CD4-positive, alpha-beta T cell (primary cell): ENCODE measurements around the gene TMED4. TPM values are rescaled to one million over a fixed set of nuclear protein-coding genes. Genes with fewer than 3 reads are reported as not detected.

Source experiments
- ATAC-seq: fragments of 200-7000 bp; cut with Tn5 transposase; one replicate; pipeline ENCODE4 v1.10.0; 2022; ENCODE audit warnings: mild to moderate bottlenecking; ENCODE audit not compliant: poor library complexity
- CTCF ChIA-PET: fragments of 350-600 bp; sonication (Branson Sonifier 250); formaldehyde crosslinking; loops from one replicate; lab custom pipeline; 2021; ENCODE audit warnings: antibody characterized with exemption, inconsistent platforms; lab: Charles Lee
- POLR2A ChIA-PET: fragments of 350-600 bp; sonication (Branson Sonifier 250); formaldehyde crosslinking; loops from one replicate; lab custom pipeline; 2021; ENCODE audit warnings: antibody characterized with exemption, inconsistent platforms; lab: Charles Lee
- DNase-seq, 14 experiments: peaks; one replicate each; pipeline ENCODE4 v3.0.0-alpha.2; 2013 to 2020; ENCODE audit warnings: mixed read lengths in 2 of 14
- H3K27ac ChIP-seq, 2 donors: one replicate each; pipeline versions ENCODE4 v1.5.1 to v1.7.0; 2013; ENCODE audit warnings: low read length in 2 of 2, low read depth in 1 of 2, mild to moderate bottlenecking in 1 of 2
- H3K27me3 ChIP-seq, 2 experiments: 1 replicate in 1 of 2; 2 replicates in 1 of 2; pipeline versions ENCODE4 v1.6.1 to v1.7.0; 2013; ENCODE audit warnings: low read length in 2 of 2, control low read depth in 1 of 2, mild to moderate bottlenecking in 1 of 2, moderate library complexity in 1 of 2; ENCODE audit not compliant: insufficient read depth in 2 of 2, control insufficient read depth in 1 of 2
- H3K36me3 ChIP-seq: one replicate; pipeline ENCODE4 v1.6.1; 2013; ENCODE audit warnings: low read length, control low read depth; ENCODE audit not compliant: insufficient read depth
- H3K4me1 ChIP-seq: one replicate; pipeline ENCODE4 v1.6.1; 2013; ENCODE audit warnings: low read length, control low read depth; ENCODE audit not compliant: insufficient read depth
- H3K4me3 ChIP-seq: one replicate; pipeline ENCODE4 v1.5.1; 2013; ENCODE audit warnings: mild to moderate bottlenecking, low read length, moderate library complexity
- H3K9me3 ChIP-seq, 2 experiments: 1 replicate in 1 of 2; 2 replicates in 1 of 2; pipeline versions ENCODE4 v1.6.1 to v1.7.0; 2013; ENCODE audit warnings: low read length in 2 of 2, mild to moderate bottlenecking in 2 of 2, control low read depth in 1 of 2, moderate library complexity in 1 of 2; ENCODE audit not compliant: control insufficient read depth in 1 of 2, insufficient read depth in 1 of 2
- H3K27ac Mint-ChIP-seq: one replicate; pipeline ENCODE4 v1.8.0; 2020; ENCODE audit warnings: mixed read lengths
- H3K27me3 Mint-ChIP-seq: one replicate; pipeline ENCODE4 v1.8.0; 2021; ENCODE audit warnings: mixed read lengths
- H3K36me3 Mint-ChIP-seq: one replicate; pipeline ENCODE4 v1.8.0; 2021; ENCODE audit warnings: low read depth, mixed read lengths
- H3K4me1 Mint-ChIP-seq: one replicate; pipeline ENCODE4 v1.8.0; 2021; ENCODE audit warnings: low read depth, mixed read lengths
- H3K4me3 Mint-ChIP-seq: one replicate; pipeline ENCODE4 v1.8.0; 2020; ENCODE audit warnings: mild to moderate bottlenecking, mixed read lengths
- H3K9me3 Mint-ChIP-seq: one replicate; pipeline ENCODE4 v1.8.0; 2020; ENCODE audit warnings: mixed read lengths
- CTCF ChIP-seq: fragments of 200-600 bp; IDR thresholded peaks from one replicate; pipeline ENCODE4 v1.8.0; 2022; ENCODE audit warnings: antibody characterized with exemption, mild to moderate bottlenecking
- intact Hi-C, 2 experiments: fragments of 100-400 bp; cut with DNase I in 1 of 2; cut with micrococcal nuclease in 1 of 2; formaldehyde crosslinking; loops; one replicate each; pipeline versions ENCODE4 v1.15.1 to v1.9.0; 2023 to 2025; cut with DNase I, micrococcal nuclease
- total RNA-seq, 174 experiments: library from RNA in 2 of 174; stranded (reverse) in 2 of 174; gene quantifications; one replicate each; pipeline ENCODE4 v1.2.3 and lab custom pipeline; 2021 to 2026

Gene TMED4
- total RNA-seq, 2 experiments from 2014 or later, result 134 to 138 TPM

GRCh38 chr7:44566680-44567079 is 15.4 kb downstream of the TMED4 start:
- Histone ChIP-seq H3K4me1 (peaks cover 12% of the 10 kb centered on the region), H3K27me3 (no peaks in the 10 kb centered on the region), H3K27ac (no peak overlapping the region), H3K36me3 (peaks cover 81% of the 10 kb centered on the region), H3K9me3 (no peaks in the 10 kb centered on the region), H3K4me3 (no peak overlapping the region)
- Mint-ChIP-seq H3K36me3 (peaks cover 79% of the 10 kb centered on the region), H3K27me3 (no peaks in the 10 kb centered on the region), H3K4me1 (peaks cover 27% of the 10 kb centered on the region), H3K27ac (no peak overlapping the region), H3K9me3 (no peaks in the 10 kb centered on the region), H3K4me3 (no peak overlapping the region)
- DNase-seq (no peak), ATAC-seq (no peak)
- ChIA-PET POLR2A (no interaction called here), CTCF (no interaction called here)
- no peak for TF ChIP-seq CTCF
- intact Hi-C loops, result loop anchor here (5.0 kb wide), 1 partner anchor 74 kb away; the partner anchor contains the start of gene NUDCD3 (in 2 of the 2)

GRCh38 chr7:44565795-44566559 is 16.1 kb downstream of the TMED4 start:
- DNase-seq (no peak), ATAC-seq (peak; percentile 39)
- TF ChIP-seq CTCF, result peak; percentile 48
- peaks cover 75% of the 10 kb centered on the region for H3K36me3 ChIP-seq
- Mint-ChIP-seq H3K4me3 (no peak overlapping the region), H3K4me1 (peaks cover 27% of the 10 kb centered on the region), H3K27ac (peak overlapping the region; percentile 29), H3K27me3 (no peaks in the 10 kb centered on the region), H3K9me3 (no peaks in the 10 kb centered on the region), H3K36me3 (peaks cover 72% of the 10 kb centered on the region)
- no peaks in the 10 kb centered on the region for H3K9me3 ChIP-seq
- H3K27me3 ChIP-seq, result no peaks in the 10 kb centered on the region
- H3K4me3 ChIP-seq, result no peak overlapping the region
- POLR2A ChIA-PET, result interaction anchor here (0.7 to 2.7 kb wide), 7 partner anchors 8 to 325 kb away, joined by 3 to 18 read pairs (median 4); partner anchors contain the start of genes DDX56, H2AZ2, NUDCD3 and TMED4
- CTCF ChIA-PET, result interaction anchor here (0.8 to 2.3 kb wide), 13 partner anchors 8 to 513 kb away, joined by 3 to 18 read pairs (median 4); partner anchors contain the start of genes DDX56 and NUDCD3
- H3K27ac ChIP-seq, result no peak overlapping the region
- intact Hi-C loops, result loop anchor here (1.0 to 5.0 kb wide), 3 partner anchors 74 to 325 kb away; partner anchors contain the start of gene NUDCD3 (in 2 of the 2)
- H3K4me1 ChIP-seq, result peaks cover 12% of the 10 kb centered on the region

- H3K9me3 ChIP-seq, result no peaks in the 10 kb centered on the region
- no peaks in the 10 kb centered on the region for H3K9me3 Mint-ChIP-seq
- no peak overlapping the region for H3K4me3 ChIP-seq
- ChIA-PET CTCF (interaction anchor here (0.6 to 2.3 kb wide), 14 partner anchors 9 to 512 kb away, joined by 3 to 18 read pairs (median 4); partner anchors contain the start of genes DDX56 and NUDCD3), POLR2A (interaction anchor here (0.7 to 2.7 kb wide), 8 partner anchors 8 to 324 kb away, joined by 3 to 18 read pairs (median 4); partner anchors contain the start of genes DDX56, H2AZ2, NUDCD3 and TMED4)
- no peaks in the 10 kb centered on the region for H3K27me3 Mint-ChIP-seq
- TF ChIP-seq CTCF, result peak; percentile 93
- no peak overlapping the region for H3K4me3 Mint-ChIP-seq
- ATAC-seq (peak; percentile 94), DNase-seq (peak; percentile 40 to 78 (median 61))
- H3K36me3 Mint-ChIP-seq, result peaks cover 65% of the 10 kb centered on the region
- peaks cover 68% of the 10 kb centered on the region for H3K36me3 ChIP-seq
- H3K4me1 ChIP-seq, result peaks cover 9% of the 10 kb centered on the region
- intact Hi-C loops, result loop anchor here (1.0 to 5.0 kb wide), 3 partner anchors 73 to 324 kb away; partner anchors contain the start of gene NUDCD3 (in 2 of the 2)
- H3K4me1 Mint-ChIP-seq, result peaks cover 27% of the 10 kb centered on the region
- no peaks in the 10 kb centered on the region for H3K27me3 ChIP-seq
- H3K27ac ChIP-seq, result no peak overlapping the region
- H3K27ac Mint-ChIP-seq, result peak overlapping the region; percentile 29
Observed at GRCh38 chr7:44565097-44565794, 16.8 kb downstream of the TMED4 start.
